HL-60/S4 treated with phorbol 12-myristate 13-acetate at 8.2 ng/mL for 4 days and 3 days (cell line): ENCODE data around the gene TBATA.

ENCODE experiments used
- in situ Hi-C: fragments of 300-500 bp; cut with MboI; formaldehyde crosslinking; loops from 2 replicates; pipeline ENCODE4 v1.15.0; 2022; ENCODE audit warnings: low sequenced_read_pairs

TBATA gene

GRCh38 chr10:70748305-70748704 is 36.9 kb downstream of the TBATA start:
- in situ Hi-C loops = no loop called here

- in situ Hi-C loops = no loop called here
Measured at GRCh38 chr10:70747192-70747965, 37.8 kb downstream of the TBATA start.

DNA sequence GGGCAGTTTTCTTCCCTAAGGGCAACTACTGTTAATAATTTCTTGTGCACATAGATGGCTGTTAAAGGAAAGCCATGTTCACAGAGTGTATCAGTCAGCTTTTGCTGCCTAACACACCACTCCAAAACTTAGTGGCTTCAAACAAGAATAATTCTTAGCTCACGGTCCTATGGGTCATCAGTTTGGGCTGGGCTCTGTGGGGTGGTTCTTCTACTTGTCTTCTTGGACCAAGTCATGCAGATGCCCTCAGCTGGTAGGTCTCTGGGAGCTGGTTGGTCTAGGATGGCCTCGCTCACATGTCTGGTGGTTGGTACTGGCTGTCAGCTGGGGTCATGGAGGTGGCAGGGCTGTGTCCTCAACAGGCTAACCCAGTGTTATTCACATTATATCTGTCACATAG is 39.6 kb downstream of the TBATA start:
- in situ Hi-C loops = no loop called here

GRCh38 chr10:70744617-70745143 is 40.5 kb downstream of the TBATA start:
- in situ Hi-C loops = no loop called here

- in situ Hi-C loops = no loop called here
Measured at GRCh38 chr10:70743879-70744278, 41.3 kb downstream of the TBATA start.

GRCh38 chr10:70743430-70743788 is 41.8 kb downstream of the TBATA start:
- in situ Hi-C loops = no loop called here

DNA sequence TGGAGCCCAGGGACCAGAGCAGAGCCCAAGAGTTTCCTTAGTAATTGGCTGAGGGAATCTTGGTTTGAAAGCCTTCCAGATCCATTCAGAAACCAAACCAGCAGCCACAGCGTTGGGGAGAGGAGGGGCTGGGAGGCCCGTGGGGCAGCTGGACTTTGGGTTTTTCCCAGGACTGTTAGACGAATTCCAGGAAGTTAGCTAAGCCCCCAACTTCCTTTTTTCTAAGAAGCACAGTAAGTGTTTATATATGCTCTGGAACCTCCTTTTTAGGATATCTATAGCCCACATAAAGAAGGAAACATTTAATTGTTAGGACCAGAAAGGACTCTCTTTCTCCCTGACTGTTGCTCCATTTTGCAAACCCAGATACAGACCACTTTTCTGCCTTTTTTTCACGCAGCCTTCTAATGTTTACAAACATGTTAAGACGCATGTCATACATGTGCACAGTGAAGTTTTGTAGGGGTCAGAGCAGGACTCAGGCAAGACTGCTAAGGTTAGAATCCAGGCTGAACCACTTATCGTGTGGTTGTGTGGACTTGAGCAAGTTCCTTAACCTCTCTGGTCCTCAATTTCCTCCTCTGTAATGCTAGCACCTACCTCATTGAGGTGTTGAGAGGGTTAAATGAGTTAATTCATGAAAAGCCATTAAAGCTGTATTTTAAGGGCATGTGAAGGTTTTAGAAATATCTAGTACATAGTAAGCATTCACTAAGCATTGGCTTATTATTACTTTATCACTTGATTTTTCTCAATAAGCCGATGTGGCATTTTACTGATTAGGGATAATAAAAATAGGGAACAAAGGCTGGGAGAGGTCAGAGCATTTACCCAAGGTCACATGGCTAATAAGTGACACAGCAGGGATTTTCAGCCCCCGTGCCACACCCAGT is 42.4 kb downstream of the TBATA start:
- in situ Hi-C loops = no loop called here

- in situ Hi-C loops = no loop called here
Measured at GRCh38 chr10:70740406-70741288, 44.5 kb downstream of the TBATA start.

GRCh38 chr10:70738761-70739121 is 46.4 kb downstream of the TBATA start:
- in situ Hi-C loops = no loop called here

DNA sequence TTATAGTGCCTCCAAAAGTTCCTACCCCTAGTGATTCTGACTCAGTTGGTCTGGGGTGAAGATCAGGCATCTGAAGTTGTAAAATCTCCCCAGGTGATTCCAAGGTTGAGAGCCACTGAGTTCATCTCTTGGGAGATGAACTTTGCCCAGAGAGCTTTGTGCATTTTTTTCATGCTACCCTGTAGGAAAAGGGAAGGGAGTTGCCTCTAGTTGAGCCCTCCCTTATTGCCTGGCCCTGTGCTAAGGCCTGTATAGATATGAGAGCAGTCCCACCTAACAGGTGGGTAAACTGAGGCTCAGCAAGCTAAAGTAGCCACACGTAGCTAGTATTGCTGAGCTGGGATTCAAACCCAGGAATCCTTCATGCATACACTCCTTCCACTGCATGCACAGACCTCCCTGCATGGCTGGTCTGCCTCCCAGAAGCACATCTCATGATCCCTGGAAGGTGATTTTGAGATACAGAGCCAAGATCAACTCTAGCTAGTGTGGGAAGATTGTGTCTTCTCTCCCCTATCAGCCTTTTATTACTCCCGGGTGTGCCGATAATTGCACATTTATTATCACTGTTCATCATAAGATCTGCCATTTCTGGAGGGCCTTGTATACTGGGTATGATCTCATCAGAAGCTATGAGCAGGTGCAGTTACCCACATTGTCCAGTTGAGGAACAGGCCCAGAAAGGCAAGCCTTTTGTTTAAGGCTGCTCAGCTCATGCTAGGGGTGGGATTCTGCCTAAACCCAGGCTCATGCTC is 47.0 kb downstream of the TBATA start:
- in situ Hi-C loops = no loop called here

GRCh38 chr10:70737250-70737649 is 47.9 kb downstream of the TBATA start:
- in situ Hi-C loops = no loop called here

DNA sequence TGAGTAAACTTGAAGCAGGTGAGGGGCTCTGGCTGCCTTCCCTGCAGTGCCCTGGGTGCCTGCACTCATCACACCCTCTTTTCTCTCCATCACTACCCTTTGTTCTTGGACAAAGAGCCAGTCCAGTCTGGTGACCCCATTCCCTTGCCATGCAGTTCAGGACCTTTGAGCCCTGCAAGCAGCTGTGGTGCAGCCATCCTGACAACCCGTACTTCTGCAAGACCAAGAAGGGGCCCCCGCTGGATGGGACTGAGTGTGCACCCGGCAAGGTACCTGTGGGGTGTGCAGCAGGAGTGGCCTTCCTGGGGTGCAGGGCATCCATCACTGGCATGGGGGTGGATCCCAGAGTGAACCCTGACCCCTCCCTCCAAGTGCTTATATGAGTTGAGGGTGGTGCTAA is 48.7 kb downstream of the TBATA start:
- in situ Hi-C loops = no loop called here

DNA sequence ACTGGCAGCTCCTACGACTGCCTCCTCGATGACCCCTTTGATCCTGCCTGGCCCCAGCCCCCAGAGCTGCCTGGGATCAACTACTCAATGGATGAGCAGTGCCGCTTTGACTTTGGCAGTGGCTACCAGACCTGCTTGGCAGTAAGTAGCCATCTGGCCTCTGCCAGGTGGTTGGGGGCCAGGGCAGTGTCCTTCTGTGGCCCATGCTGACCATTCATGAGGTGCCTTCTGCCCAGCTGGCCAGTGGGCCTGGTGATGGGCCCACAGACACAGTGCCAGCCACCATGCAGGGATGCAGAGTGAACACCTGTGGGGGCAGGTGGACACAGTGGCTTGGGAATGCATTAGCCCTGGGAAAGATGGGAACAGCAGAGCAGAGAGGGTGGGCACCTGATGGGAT is 50.0 kb downstream of the TBATA start:
- in situ Hi-C loops = no loop called here

- in situ Hi-C loops = no loop called here
Measured at GRCh38 chr10:70733051-70733450, 52.1 kb downstream of the TBATA start.

GRCh38 chr10:70732569-70732968 is 52.6 kb downstream of the TBATA start:
- in situ Hi-C loops = no loop called here

GRCh38 chr10:70730955-70731354 is 54.2 kb downstream of the TBATA start:
- in situ Hi-C loops = no loop called here

- in situ Hi-C loops = no loop called here
Measured at GRCh38 chr10:70729763-70730357, 55.3 kb downstream of the TBATA start.

DNA sequence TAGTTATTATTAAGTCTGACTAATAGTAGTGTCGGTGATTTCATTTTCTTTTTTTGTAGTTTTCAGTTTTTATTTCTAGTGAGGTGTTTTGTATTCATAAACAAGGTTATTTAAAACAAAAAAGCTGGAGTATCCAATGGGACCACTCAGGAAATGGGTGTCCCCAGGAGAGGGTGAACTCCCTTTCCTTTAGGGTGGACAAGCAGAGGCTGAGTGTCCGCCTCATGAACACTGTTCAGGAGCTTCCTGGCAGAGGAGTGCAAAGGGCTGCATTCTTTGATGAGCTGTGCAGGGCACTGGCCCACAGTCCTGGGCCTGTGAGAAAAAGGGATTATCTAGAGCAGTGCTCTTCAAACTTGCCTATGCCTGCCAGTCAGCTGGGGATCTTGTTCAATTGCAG is 56.8 kb downstream of the TBATA start:
- in situ Hi-C loops = no loop called here

- in situ Hi-C loops = no loop called here
Measured at GRCh38 chr10:70726909-70727495, 58.2 kb downstream of the TBATA start.

GRCh38 chr10:70723771-70724170 is 61.4 kb downstream of the TBATA start:
- in situ Hi-C loops = no loop called here
